Activated CD8-positive, alpha-beta memory T cell treated with anti-CD3 and anti-CD28 coated beads, Interleukin-2, amount 50 U/mL, for 1 hour (primary cell): Measurements from ENCODE around the gene SPECC1.
"Not testable (repeated sequence)": the region's sequence is repeated elsewhere in the genome, so short reads cannot be mapped to it uniquely, and the experiment has no call there.

Experiments used
- DNase-seq: peaks from one replicate; pipeline ENCODE4 v3.0.0-alpha.2; 2020; ENCODE audit errors: extremely low read depth

The SPECC1 gene

DNA sequence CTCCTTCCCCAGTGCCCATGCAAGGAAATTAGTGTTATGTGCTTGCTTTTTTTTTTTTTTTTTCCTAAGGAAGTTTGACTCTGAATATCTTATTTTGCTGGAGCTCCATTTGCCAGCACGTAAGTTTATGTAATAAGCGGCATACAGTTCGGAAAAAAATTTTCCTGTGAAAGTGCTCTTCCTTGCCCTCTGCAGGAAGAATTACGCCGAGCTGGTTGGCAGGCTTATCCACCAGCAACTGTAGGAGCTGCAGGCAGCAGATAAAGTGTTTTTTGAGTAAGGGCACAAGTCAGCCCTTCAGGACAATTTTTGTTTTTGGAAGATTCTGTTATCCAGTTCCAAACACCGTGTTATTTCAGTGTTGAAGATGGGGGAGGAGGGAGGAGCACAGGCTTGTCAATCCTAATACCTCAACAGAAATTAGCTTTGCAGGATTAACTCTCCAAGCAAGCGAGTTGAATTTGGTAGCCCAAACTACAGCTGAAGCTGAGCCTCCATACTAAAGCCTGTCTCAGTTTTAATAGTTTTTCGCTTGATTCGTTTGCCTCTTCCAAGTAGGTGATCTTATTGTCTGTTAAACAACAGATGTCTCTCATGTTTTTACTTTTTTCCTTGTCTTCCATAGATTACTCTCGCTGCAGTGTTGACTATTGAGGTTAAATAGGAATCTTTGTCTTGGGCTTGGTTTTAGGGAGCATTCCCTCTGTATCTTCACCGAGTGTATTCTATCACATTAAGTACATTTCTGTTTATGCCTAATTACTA, 1.1 kb downstream of the SPECC1 start:
- no peak for DNase-seq

GRCh38 chr17:20010936-20011335, 1.8 kb downstream of the SPECC1 start:
- DNase-seq = no peak

DNA sequence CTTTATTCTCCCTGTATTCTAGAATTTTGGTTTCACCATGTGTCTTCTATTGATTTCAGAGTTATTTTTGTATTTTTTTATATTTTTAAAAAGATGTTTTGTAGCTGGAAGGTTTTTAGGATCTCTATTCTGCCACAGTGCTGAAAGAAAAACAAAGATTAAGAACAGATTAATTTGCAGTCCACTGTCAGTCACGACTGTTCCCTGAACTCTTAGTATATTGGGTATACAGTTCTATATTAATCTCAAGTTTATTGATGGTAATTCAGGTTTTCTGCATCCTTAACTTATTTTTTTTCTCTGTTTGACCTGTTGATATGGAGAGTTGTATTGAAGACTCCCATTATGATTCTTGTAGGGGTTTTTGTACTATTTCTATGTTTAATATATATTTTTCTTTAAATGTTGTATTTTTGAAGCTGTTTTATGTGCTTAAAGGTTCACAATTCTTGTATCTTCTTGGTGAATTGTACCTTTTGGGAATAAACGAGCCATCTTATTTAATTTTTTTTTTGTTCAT, 2.9 kb downstream of the SPECC1 start:
- no peak for DNase-seq

DNA sequence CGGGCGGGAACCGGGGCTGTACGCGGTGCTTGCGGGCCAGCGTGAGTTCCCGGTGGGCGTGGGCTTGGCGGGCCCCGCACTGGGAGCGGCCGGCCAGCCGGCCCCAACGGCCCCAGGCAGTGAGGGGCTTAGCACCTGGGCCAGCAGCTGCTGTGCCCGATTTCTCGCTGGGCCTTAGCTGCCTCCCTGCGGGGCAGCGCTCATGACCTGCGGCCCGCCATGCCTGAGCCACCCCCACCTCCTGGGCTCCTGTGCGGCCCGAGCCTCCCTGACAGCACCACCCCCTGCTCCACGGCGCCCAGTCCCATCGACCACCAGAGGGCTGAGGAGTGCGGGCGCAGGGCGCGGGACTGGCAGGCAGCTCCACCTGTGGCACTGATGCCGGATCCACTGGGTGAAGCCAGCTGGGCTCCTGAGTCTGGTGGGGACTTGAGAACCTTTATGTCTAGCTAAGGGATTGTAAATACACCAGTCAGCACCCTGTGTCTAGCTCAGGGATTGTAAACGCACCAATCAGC, 7.4 kb downstream of the SPECC1 start:
- not testable (repeated sequence) for DNase-seq

DNA sequence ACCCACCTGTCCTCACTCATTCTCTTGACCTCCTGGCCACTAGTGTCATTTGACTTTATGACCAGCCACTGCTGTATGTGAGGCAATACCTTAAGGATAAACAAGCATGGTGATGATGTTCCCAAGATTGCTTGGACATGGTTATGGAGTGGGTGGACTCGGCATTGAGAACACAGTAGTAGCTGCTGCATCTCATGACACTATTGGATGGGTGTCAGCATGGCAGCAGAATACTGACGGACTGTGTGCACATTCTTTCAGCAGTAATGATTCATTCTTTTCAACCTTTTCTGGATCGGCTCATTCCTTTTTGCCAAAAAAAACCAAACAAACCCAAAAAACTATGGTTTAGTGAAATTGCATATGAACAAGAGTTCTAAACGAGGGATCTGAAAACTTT, 13.5 kb downstream of the SPECC1 start:
- no peak for DNase-seq

DNA sequence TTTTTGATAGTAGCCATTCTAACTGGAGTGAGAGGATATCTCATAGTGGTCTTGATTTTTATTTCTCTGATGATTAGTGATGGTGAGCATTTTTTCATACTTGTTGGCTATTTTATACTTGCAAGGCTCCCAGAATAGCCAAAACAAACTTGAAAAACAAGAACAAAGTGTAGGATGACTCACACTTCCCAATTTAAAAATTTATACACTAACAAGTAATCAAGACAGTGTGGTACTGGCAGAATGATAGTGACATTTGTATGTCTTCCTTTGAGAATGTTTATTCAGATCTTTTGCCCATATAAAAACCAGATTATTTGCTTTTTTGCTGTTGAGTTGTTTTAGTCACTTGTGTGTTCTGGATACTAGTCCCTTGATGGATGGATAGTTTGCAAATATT, 17.8 kb downstream of the SPECC1 start:
- DNase-seq = no peak

- DNase-seq = no peak
Measured at GRCh38 chr17:20028443-20028842, 19.3 kb downstream of the SPECC1 start.

- no peak for DNase-seq
Measured at GRCh38 chr17:20032636-20033035, 23.5 kb downstream of the SPECC1 start.

- DNase-seq = no peak
Measured at GRCh38 chr17:20033415-20033814, 24.3 kb downstream of the SPECC1 start.

DNA sequence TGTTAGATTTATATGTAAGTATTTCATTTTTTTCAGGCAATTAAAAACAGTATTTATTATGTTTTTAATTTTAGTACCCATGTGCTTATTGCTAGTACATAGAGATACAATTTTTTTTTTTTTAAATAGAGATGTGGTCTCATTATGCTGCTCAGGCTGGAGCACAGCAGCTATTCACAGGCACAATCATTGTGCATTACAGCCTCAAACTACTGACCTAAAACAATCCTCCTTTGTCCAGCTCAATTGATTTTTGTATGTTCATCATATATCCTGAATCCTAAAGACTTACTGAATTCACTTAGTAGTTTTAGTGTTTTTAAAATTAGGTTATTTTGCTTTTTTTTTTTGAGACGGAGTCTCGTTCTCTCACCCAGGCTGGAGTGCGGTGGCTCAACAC, 26.3 kb downstream of the SPECC1 start:
- DNase-seq = no peak

GRCh38 chr17:20037286-20037685, 28.1 kb downstream of the SPECC1 start:
- DNase-seq = not testable (repeated sequence)

- DNase-seq = no peak
Measured at GRCh38 chr17:20039037-20039436, 29.9 kb downstream of the SPECC1 start.

DNA sequence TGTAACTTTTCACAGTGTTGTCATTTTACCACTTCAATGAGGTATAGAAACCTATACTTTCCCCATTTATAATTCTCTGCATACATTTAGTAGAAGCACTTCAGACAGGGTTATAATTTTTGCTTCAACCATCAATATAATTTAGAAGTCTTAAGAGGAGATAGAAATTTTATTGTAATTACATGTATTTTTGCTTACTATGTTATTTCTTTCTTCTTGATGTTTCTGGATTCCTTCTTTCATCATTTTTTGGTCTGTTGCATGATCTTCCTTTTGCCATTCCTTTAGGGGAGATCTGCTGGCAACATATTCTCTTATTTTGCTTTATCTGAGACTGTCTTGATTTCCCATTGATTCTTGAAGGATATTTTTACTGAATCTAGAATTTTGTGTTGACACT, 31.1 kb downstream of the SPECC1 start:
- no peak for DNase-seq

- no peak for DNase-seq
Measured at GRCh38 chr17:20043021-20043420, 33.9 kb downstream of the SPECC1 start.

DNA sequence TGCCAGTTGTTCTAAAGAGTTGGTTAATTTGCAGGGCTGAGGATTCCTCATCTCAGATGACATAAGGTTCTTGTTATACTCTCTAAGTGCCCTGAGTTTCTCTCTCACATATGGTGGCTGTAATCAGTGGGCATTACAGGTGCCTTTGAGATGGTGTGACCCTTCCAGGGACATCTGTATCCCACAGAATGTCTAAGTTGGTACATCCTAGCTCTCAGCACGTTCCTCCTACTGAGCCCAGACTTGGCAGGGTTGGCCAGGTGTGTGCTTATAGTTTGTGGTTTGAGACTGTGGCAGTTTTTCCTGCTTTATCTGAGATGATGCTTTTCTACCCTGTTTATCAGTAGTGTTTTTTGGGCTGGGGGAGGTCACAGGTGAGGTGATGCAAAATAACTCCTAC, 36.3 kb downstream of the SPECC1 start:
- DNase-seq = no peak

GRCh38 chr17:20046629-20047028, 37.5 kb downstream of the SPECC1 start:
- no peak for DNase-seq

DNA sequence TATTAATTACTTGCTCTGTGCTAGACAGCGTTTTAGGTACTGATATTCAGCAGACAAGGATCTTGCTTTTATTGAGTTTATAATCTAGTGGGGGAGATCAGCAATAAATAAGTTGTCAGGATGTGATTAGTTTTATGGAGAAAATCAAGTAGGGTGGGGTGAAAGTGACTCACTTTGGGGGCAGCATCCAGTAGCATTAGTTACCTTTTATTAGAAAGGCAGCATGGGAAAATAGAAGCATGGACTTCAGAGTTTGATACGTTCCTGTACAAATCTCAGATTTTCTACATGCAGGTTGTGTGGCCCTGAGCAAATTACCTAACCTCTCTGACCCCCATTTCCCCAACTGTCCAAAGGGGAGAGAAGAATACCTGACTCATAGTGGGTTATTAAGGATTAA, 42.5 kb downstream of the SPECC1 start:
- no peak for DNase-seq

DNA sequence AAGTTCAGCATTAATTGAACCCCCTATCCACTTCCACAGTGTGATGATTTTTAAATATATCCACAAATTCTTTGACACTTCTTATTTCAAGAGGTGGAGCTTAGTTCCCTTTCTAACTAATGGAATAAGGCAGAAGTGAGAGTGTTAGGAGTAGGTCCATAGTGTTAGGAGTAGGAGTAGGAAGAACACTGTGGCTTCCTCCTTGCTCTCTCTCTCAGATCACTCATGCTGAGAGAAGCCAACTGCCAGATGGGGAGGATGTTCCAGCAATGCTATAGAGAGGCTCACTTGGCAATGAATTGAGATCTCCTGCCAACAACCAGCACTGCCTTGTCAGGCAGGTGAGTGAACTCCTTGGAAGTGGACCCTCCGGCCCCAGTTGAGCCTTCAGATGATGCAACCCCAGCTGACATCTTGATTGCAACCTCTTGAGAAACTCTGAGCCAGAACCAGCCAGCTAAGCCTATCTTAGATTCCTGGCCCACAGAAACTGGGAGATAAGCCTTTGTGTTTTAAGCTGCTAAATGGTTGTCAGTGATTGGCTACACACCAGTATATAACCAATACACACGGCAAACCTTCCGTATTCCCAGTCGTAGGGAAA, 44.3 kb downstream of the SPECC1 start:
- DNase-seq = no peak

DNA sequence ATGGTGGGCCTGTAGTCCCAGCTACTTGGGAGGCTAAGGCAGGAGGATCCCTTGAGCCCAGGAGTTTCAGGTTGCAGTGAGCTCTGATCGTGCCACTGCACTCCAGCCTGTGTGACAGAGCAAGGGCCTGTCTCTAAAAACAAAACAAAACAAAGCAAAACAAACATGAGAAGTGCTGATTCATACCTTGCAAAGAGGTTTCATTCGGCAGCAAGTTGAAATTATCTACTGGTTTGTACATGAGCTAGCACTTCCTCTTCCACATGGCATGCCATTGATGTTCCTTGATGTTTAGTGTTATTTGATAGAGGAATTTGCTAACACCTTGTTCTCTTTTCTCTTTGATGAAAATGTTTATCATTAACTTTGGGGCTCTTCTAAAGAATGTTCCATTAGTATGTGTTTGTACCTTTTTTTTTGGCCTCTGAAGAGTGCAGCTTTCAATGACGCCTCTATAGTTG, 50.6 kb downstream of the SPECC1 start:
- no peak for DNase-seq

GRCh38 chr17:20063665-20064648, 54.8 kb downstream of the SPECC1 start:
- no peak for DNase-seq

DNA sequence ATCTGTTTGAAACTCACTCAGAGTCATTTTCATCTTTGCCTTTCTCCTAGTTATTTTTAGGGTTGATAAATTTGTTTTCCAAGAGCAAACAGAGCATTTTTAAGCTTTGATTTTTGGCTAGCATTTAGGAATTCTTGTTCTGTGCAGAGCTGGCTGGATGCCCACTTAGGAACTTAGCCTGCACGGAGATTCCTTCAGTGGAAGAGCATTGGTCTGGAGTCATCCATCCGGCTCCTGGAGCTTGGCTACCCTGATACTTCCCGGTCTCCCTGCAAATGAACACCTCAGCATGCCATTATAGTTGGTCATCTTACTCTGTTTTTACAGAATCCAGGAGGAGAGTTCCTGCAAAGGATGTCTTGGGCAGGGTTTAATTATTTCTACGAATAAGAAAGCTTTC, 57.1 kb downstream of the SPECC1 start:
- no peak for DNase-seq

- no peak for DNase-seq
Measured at GRCh38 chr17:20067711-20068110, 58.6 kb downstream of the SPECC1 start.
